CD8-positive, alpha-beta memory T cell (primary cell): ENCODE data around the gene MUC22. TPM values are rescaled to one million over a fixed set of nuclear protein-coding genes. Genes with fewer than 3 reads are reported as not detected.
"Not testable (repeated sequence)": the region's sequence is repeated elsewhere in the genome, so short reads cannot be mapped to it uniquely, and the experiment has no call there.

Experiments used
- CTCF ChIA-PET: fragments of 350-600 bp; sonication (Branson Sonifier 250); formaldehyde crosslinking; loops from one replicate; lab custom pipeline; 2021; ENCODE audit warnings: antibody characterized with exemption; lab: Charles Lee
- POLR2A ChIA-PET: fragments of 350-600 bp; sonication (Branson Sonifier 250); formaldehyde crosslinking; loops from one replicate; lab custom pipeline; 2021; ENCODE audit warnings: antibody characterized with exemption; lab: Charles Lee
- DNase-seq, 5 donors: peaks; one replicate each; pipeline versions ENCODE4 v3.0.0 to v3.0.0-alpha.2; 2020 to 2022; ENCODE audit warnings: mixed read lengths in 1 of 5
- H3K27ac ChIP-seq: one replicate; pipeline ENCODE4 v1.7.0; 2013; ENCODE audit warnings: low read depth, mild to moderate bottlenecking, low read length, moderate library complexity
- H3K27me3 ChIP-seq: 2 replicates; pipeline ENCODE4 v1.7.0; 2013; ENCODE audit warnings: low read length, mild to moderate bottlenecking; ENCODE audit not compliant: insufficient read depth, poor library complexity, severe bottlenecking
- H3K36me3 ChIP-seq: 2 replicates; pipeline ENCODE4 v1.7.0; 2013; ENCODE audit warnings: mild to moderate bottlenecking, low read length, moderate library complexity; ENCODE audit not compliant: insufficient read depth
- H3K4me1 ChIP-seq: 2 replicates; pipeline ENCODE4 v1.7.0; 2013; ENCODE audit warnings: mild to moderate bottlenecking, low read length, moderate library complexity; ENCODE audit not compliant: insufficient read depth
- H3K4me3 ChIP-seq: 2 replicates; pipeline ENCODE4 v1.7.0; 2013; ENCODE audit warnings: mild to moderate bottlenecking, low read length
- H3K9me3 ChIP-seq: 2 replicates; pipeline ENCODE4 v1.7.0; 2013; ENCODE audit warnings: mild to moderate bottlenecking, low read length
- H3K27ac Mint-ChIP-seq, 8 donors: one replicate each; pipeline ENCODE4 v1.8.0; 2020 to 2021; ENCODE audit warnings: mixed read lengths in 8 of 8, mild to moderate bottlenecking in 6 of 8, inconsistent platforms in 3 of 8, moderate library complexity in 3 of 8
- H3K27me3 Mint-ChIP-seq, 2 donors: one replicate each; pipeline ENCODE4 v1.8.0; 2020 to 2021; ENCODE audit warnings: mixed read lengths in 2 of 2, mild to moderate bottlenecking in 1 of 2, moderate library complexity in 1 of 2
- H3K36me3 Mint-ChIP-seq, 3 donors: one replicate each; pipeline ENCODE4 v1.8.0; 2020 to 2021; ENCODE audit warnings: mixed read lengths in 3 of 3, inconsistent platforms in 1 of 3, mild to moderate bottlenecking in 1 of 3
- H3K4me1 Mint-ChIP-seq, 3 donors: one replicate each; pipeline ENCODE4 v1.8.0; 2020 to 2021; ENCODE audit warnings: mixed read lengths in 3 of 3, inconsistent platforms in 1 of 3, mild to moderate bottlenecking in 1 of 3
- H3K4me3 Mint-ChIP-seq, 7 donors: one replicate each; pipeline ENCODE4 v1.8.0; 2020 to 2021; ENCODE audit warnings: mixed read lengths in 7 of 7, mild to moderate bottlenecking in 6 of 7, moderate library complexity in 4 of 7, inconsistent platforms in 2 of 7
- H3K9me3 Mint-ChIP-seq, 5 donors: one replicate each; pipeline ENCODE4 v1.8.0; 2020 to 2022; ENCODE audit warnings: mixed read lengths in 5 of 5, mild to moderate bottlenecking in 3 of 5, moderate library complexity in 2 of 5, inconsistent platforms in 1 of 5
- polyA plus RNA-seq: library from polyadenylated mRNA; unstranded; fragments of 300-500 nt; fragmentation: Illumina TruSeq; gene quantifications from one replicate; pipeline ENCODE4 v1.2.3, GENCODE V29; 2021
- total RNA-seq, 2 experiments: library from RNA; stranded (reverse); gene quantifications; one replicate each; pipeline ENCODE4 v1.2.3, GENCODE V29; 2021

MUC22 gene
- total RNA-seq (not detected), polyA plus RNA-seq (not detected)

- Histone ChIP-seq H3K4me3 (no peak within 1 kb of the TSS), H3K9me3 (no peaks in the 10 kb centered on the region), H3K27ac (no peak within 1 kb of the TSS), H3K36me3 (no peaks in the 10 kb centered on the region), H3K27me3 (no peaks in the 10 kb centered on the region), H3K4me1 (no peaks in the 10 kb centered on the region)
- ChIA-PET CTCF (no interaction called here), POLR2A (no interaction called here)
- Mint-ChIP-seq H3K36me3 (no peaks in the 10 kb centered on the region), H3K4me3 (no peak within 1 kb of the TSS), H3K27me3 (peaks cover 34 to 75% of the 10 kb centered on the region in 2 donors), H3K9me3 (peaks cover 0 to 4% (median 0%) of the 10 kb centered on the region in 5 donors), H3K27ac (no peak within 1 kb of the TSS), H3K4me1 (no peaks in the 10 kb centered on the region)
- no peak for DNase-seq
These were observed at the start of gene MUC22 for GRCh38 chr6:31010393-31011060. TSS of gene MUC22 (plus strand) at chr6:31010474. CDS start at chr6:31010707, 233 bp downstream.

- Mint-ChIP-seq H3K4me3 (no peak overlapping the region), H3K27ac (no peak overlapping the region), H3K36me3 (peaks cover 0 to 3% (median 0%) of the 10 kb centered on the region in 3 donors), H3K9me3 (no peaks in the 10 kb centered on the region), H3K27me3 (peaks cover 13 to 36% of the 10 kb centered on the region in 2 donors), H3K4me1 (peaks cover 25 to 30% (median 26%) of the 10 kb centered on the region in 3 donors)
- CTCF ChIA-PET, result no interaction called here
- no peak overlapping the region for H3K4me3 ChIP-seq
- no peaks in the 10 kb centered on the region for H3K9me3 ChIP-seq
- DNase-seq, result no peak
- no peaks in the 10 kb centered on the region for H3K27me3 ChIP-seq
- H3K4me1 ChIP-seq, result peaks cover 16% of the 10 kb centered on the region
- H3K36me3 ChIP-seq, result no peaks in the 10 kb centered on the region
- H3K27ac ChIP-seq, result no peak overlapping the region
- POLR2A ChIA-PET, result no interaction called here
These were observed 49.2 kb upstream of the MUC22 start for GRCh38 chr6:30960907-30961673.

- peaks cover 12 to 22% (median 18%) of the 10 kb centered on the region in 3 donors for H3K4me1 Mint-ChIP-seq
- no peak overlapping the region for H3K27ac Mint-ChIP-seq
- H3K36me3 Mint-ChIP-seq, result peaks cover 0 to 3% (median 0%) of the 10 kb centered on the region in 3 donors
- ChIA-PET CTCF (no interaction called here), POLR2A (interaction anchor here (0.6 kb wide), 1 partner anchor 81 kb away, joined by 3 read pairs; no protein-coding TSS in a partner anchor)
- H3K4me3 Mint-ChIP-seq, result no peak overlapping the region
- Histone ChIP-seq H3K27me3 (no peaks in the 10 kb centered on the region), H3K4me3 (no peak overlapping the region), H3K36me3 (no peaks in the 10 kb centered on the region), H3K9me3 (no peaks in the 10 kb centered on the region), H3K4me1 (peaks cover 10% of the 10 kb centered on the region), H3K27ac (no peak overlapping the region)
- DNase-seq, result no peak
- no peaks in the 10 kb centered on the region for H3K9me3 Mint-ChIP-seq
- H3K27me3 Mint-ChIP-seq, result peaks cover 9 to 36% of the 10 kb centered on the region in 2 donors
These were observed 47.6 kb upstream of the MUC22 start for GRCh38 chr6:30962716-30963115.

GRCh38 chr6:30963641-30964040 lies 46.6 kb upstream of the MUC22 start:
- Histone ChIP-seq H3K9me3 (no peaks in the 10 kb centered on the region), H3K4me3 (no peak overlapping the region), H3K27ac (no peak overlapping the region), H3K36me3 (no peaks in the 10 kb centered on the region), H3K27me3 (no peaks in the 10 kb centered on the region), H3K4me1 (peaks cover 10% of the 10 kb centered on the region)
- Mint-ChIP-seq H3K27ac (no peak overlapping the region), H3K27me3 (peaks cover 9 to 36% of the 10 kb centered on the region in 2 donors), H3K36me3 (peaks cover 0 to 3% (median 0%) of the 10 kb centered on the region in 3 donors), H3K4me3 (no peak overlapping the region), H3K4me1 (peaks cover 12 to 22% (median 18%) of the 10 kb centered on the region in 3 donors), H3K9me3 (no peaks in the 10 kb centered on the region)
- no peak for DNase-seq
- POLR2A ChIA-PET, result no interaction called here
- CTCF ChIA-PET, result no interaction called here

GRCh38 chr6:30964075-30964474 lies 46.2 kb upstream of the MUC22 start:
- H3K4me3 ChIP-seq, result no peak overlapping the region
- CTCF ChIA-PET, result no interaction called here
- no peak overlapping the region for H3K4me3 Mint-ChIP-seq
- H3K9me3 Mint-ChIP-seq, result no peaks in the 10 kb centered on the region
- H3K4me1 ChIP-seq, result peaks cover 10% of the 10 kb centered on the region
- peaks cover 12 to 22% (median 18%) of the 10 kb centered on the region in 3 donors for H3K4me1 Mint-ChIP-seq
- H3K27ac Mint-ChIP-seq, result peak overlapping the region in 4 of 8 donors; percentile 31 to 92 (median 54)
- H3K9me3 ChIP-seq, result no peaks in the 10 kb centered on the region
- peaks cover 0 to 2% (median 0%) of the 10 kb centered on the region in 3 donors for H3K36me3 Mint-ChIP-seq
- no peaks in the 10 kb centered on the region for H3K36me3 ChIP-seq
- DNase-seq, result peak in 1 of 5 donors; percentile 20
- POLR2A ChIA-PET, result no interaction called here
- H3K27ac ChIP-seq, result no peak overlapping the region
- H3K27me3 Mint-ChIP-seq, result peaks cover 8 to 34% of the 10 kb centered on the region in 2 donors
- no peaks in the 10 kb centered on the region for H3K27me3 ChIP-seq

GRCh38 chr6:30965140-30965601 lies 45.1 kb upstream of the MUC22 start:
- ChIA-PET POLR2A (no interaction called here), CTCF (no interaction called here)
- DNase-seq, result no peak

GRCh38 chr6:30966154-30966553 lies 44.1 kb upstream of the MUC22 start:
- POLR2A ChIA-PET, result no interaction called here
- no peaks in the 10 kb centered on the region for H3K36me3 Mint-ChIP-seq
- H3K27ac ChIP-seq, result no peak overlapping the region
- H3K4me3 ChIP-seq, result no peak overlapping the region
- DNase-seq, result no peak
- H3K4me3 Mint-ChIP-seq, result no peak overlapping the region
- peaks cover 12 to 22% (median 18%) of the 10 kb centered on the region in 3 donors for H3K4me1 Mint-ChIP-seq
- no peaks in the 10 kb centered on the region for H3K27me3 ChIP-seq
- peak overlapping the region in 1 of 8 donors; percentile 1 for H3K27ac Mint-ChIP-seq
- peaks cover 10% of the 10 kb centered on the region for H3K4me1 ChIP-seq
- no peaks in the 10 kb centered on the region for H3K36me3 ChIP-seq
- peaks cover 5 to 28% of the 10 kb centered on the region in 2 donors for H3K27me3 Mint-ChIP-seq
- CTCF ChIA-PET, result no interaction called here
- no peaks in the 10 kb centered on the region for H3K9me3 ChIP-seq
- no peaks in the 10 kb centered on the region for H3K9me3 Mint-ChIP-seq

More at GRCh38 chr6:30965140-30965601, 45.1 kb upstream of the MUC22 start:
- Histone ChIP-seq H3K4me3 (no peak overlapping the region), H3K9me3 (no peaks in the 10 kb centered on the region), H3K27ac (no peak overlapping the region), H3K36me3 (no peaks in the 10 kb centered on the region), H3K4me1 (peaks cover 10% of the 10 kb centered on the region), H3K27me3 (no peaks in the 10 kb centered on the region)
- Mint-ChIP-seq H3K4me1 (peaks cover 12 to 22% (median 18%) of the 10 kb centered on the region in 3 donors), H3K27me3 (peaks cover 7 to 27% of the 10 kb centered on the region in 2 donors), H3K9me3 (no peaks in the 10 kb centered on the region), H3K4me3 (no peak overlapping the region), H3K36me3 (no peaks in the 10 kb centered on the region), H3K27ac (peak overlapping the region in 4 of 8 donors; percentile 35 to 92 (median 56))

GRCh38 chr6:30969171-30969570 lies 41.1 kb upstream of the MUC22 start:
- POLR2A ChIA-PET, DNase-seq, H3K4me3 Mint-ChIP-seq, H3K36me3 ChIP-seq, H3K36me3 Mint-ChIP-seq, H3K27ac Mint-ChIP-seq, H3K4me1 ChIP-seq, H3K9me3 ChIP-seq, H3K4me3 ChIP-seq, H3K9me3 Mint-ChIP-seq, H3K27ac ChIP-seq, H3K27me3 ChIP-seq, CTCF ChIA-PET: not testable (repeated sequence)
- Mint-ChIP-seq H3K27me3 (peaks cover 10 to 37% of the 10 kb centered on the region in 2 donors), H3K4me1 (peaks cover 9 to 15% (median 12%) of the 10 kb centered on the region in 3 donors)
